ENCODE data around the gene GALNT3.

Gene GALNT3

GRCh38 chr2:165725421-165725820, 68.6 kb downstream of the GALNT3 start:
- DNase-seq (ENCODE audit: low read depth): no peak

GRCh38 chr2:165720511-165720910, 73.5 kb downstream of the GALNT3 start:
- DNase-seq (ENCODE audit: low read depth): no peak

GRCh38 chr2:165718610-165719210, 75.3 kb downstream of the GALNT3 start:
- no peak for DNase-seq (ENCODE audit: low read depth)

GRCh38 chr2:165716091-165716490, 78.0 kb downstream of the GALNT3 start:
- DNase-seq (ENCODE audit: low read depth): no peak

- no peak for DNase-seq (ENCODE audit: low read depth)
Observed at GRCh38 chr2:165706960-165707487, 87.0 kb downstream of the GALNT3 start.

GRCh38 chr2:165701147-165701546, 92.9 kb downstream of the GALNT3 start:
- no peak for DNase-seq (ENCODE audit: low read depth)

GRCh38 chr2:165700531-165700930, 93.5 kb downstream of the GALNT3 start:
- no peak for DNase-seq (ENCODE audit: low read depth)

- DNase-seq (ENCODE audit: low read depth): no peak
Observed at GRCh38 chr2:165699946-165700345, 94.1 kb downstream of the GALNT3 start.

- no peak for DNase-seq (ENCODE audit: low read depth)
Observed at GRCh38 chr2:165698444-165698884, 95.6 kb downstream of the GALNT3 start.

GRCh38 chr2:165697748-165698443, 96.2 kb downstream of the GALNT3 start:
- DNase-seq (ENCODE audit: low read depth): no peak

Data from activated T-cell treated with anti-CD3 and anti-CD28 coated beads for 48 hours (primary cell).